Body of pancreas (tissue), 4 donors: ENCODE measurements around the gene EDEM1.

ENCODE experiments used
- CTCF ChIP-seq, 7 experiments: fragments of 450-650 bp in 4 of 7; fragments of 200-600 bp in 3 of 7; sonication (generic) in 3 of 7; IDR thresholded peaks; one replicate each; pipeline ENCODE4 v1.5.1; 2016 to 2019; ENCODE audit warnings: antibody characterized with exemption in 7 of 7
- POLR2A ChIP-seq, 3 donors: fragments of 450-650 bp; IDR thresholded peaks; one replicate each; pipeline ENCODE4 v1.6.1; 2016; ENCODE audit warnings: antibody characterized with exemption in 3 of 3, mild to moderate bottlenecking in 2 of 3

- TF ChIP-seq POLR2A (IDR thresholded peaks at IDR 0.05) = no peak
- TF ChIP-seq CTCF (IDR thresholded peaks at IDR 0.05) = no peak
Observed at GRCh38 chr3:5233026-5233425, 45.5 kb downstream of the EDEM1 start.
